GM13976 (cell line): Measurements from ENCODE around the gene SLC25A25.

Experiments
- DNase-seq: peaks from one replicate; pipeline ENCODE4 v3.0.0; 2012; ENCODE audit warnings: low spot score
- CTCF ChIP-seq: IDR thresholded peaks from 2 replicates; pipeline ENCODE4 v1.5.1; 2012; ENCODE audit warnings: borderline replicate concordance, mild to moderate bottlenecking; ENCODE audit not compliant: insufficient read depth; ENCODE audit errors: extremely low read depth, missing control alignments, control extremely low read depth
- in situ Hi-C: fragments of 300-500 bp; cut with MboI; formaldehyde crosslinking; loops from one replicate; pipeline ENCODE4 v1.12.0; 2022; ENCODE audit warnings: low sequenced_read_pairs, mixed read lengths, inconsistent platforms; ENCODE audit not compliant: unreplicated experiment

SLC25A25 gene

DNA sequence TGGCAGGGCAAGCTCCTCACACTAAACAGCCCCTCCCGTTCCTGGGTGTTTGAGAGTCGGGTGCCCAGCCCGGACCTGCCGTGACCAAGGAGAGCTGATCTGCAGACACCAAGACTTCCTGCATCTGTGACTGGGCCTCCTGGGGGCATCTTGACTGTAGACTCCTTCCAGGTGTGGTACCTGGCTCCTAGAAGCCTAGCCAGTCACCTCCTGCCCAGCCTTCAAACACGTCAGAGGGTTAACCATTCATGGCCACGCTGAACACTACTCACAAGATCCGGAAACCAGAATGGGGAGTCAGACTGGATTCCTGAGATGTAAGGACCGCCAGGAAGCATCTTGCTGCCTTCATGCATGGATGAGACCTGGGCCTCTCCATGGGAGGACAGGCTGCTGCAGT lies 77.5 kb downstream of the SLC25A25 start:
- in situ Hi-C loops, result no loop called here
- TF ChIP-seq CTCF, result no peak
- DNase-seq, result no peak

DNA sequence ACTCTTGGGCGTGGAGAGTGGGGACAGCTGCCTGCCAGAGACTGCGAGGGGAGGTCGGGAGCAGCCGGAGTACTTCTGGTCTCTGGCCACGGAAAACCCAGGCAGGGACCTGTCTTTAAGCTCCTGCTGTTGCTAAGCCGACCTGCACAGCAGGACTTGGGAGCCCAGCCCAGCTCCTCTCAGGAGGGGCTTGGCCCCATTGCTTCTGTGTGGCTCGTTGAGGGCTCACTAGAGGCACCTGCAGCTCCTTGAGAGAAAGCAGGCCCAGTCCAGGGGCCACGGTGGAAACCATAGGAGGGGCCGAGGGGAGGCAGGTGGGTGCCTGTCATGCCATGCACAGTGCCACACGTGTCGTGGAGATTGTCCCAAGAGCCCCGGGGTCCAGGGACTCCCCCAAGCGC lies 77.9 kb downstream of the SLC25A25 start:
- in situ Hi-C loops, result no loop called here
- no peak for DNase-seq
- no peak for TF ChIP-seq CTCF

- in situ Hi-C loops, result no loop called here
- DNase-seq, result no peak
- TF ChIP-seq CTCF, result no peak
These were observed 78.6 kb downstream of the SLC25A25 start for GRCh38 chr9:128146591-128147120.

DNA sequence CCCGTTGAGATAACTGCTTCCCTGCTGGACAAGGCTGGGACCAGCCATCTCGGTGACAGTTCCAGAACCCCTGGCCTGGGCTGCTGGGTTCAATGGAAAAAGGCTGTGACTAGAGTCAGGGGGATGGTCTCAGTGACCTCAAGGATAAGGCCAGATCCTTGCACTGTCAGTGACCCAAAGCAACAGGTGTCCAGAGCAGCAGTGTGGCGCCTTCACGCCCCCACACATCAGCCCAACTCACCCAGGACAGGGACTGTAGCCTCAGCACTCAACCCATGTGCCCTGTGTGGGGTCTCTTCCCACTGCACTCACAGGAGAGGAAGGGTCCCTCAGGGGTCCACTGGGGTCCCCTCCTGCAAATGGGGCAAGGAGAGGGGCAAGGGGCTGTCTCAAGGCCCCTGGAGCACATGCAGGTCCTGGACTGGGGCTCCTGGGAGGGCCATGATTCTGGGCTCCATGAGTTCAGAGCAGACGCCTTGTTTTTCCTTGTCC lies 80.5 kb downstream of the SLC25A25 start:
- TF ChIP-seq CTCF, result no peak
- in situ Hi-C loops, result no loop called here

DNA sequence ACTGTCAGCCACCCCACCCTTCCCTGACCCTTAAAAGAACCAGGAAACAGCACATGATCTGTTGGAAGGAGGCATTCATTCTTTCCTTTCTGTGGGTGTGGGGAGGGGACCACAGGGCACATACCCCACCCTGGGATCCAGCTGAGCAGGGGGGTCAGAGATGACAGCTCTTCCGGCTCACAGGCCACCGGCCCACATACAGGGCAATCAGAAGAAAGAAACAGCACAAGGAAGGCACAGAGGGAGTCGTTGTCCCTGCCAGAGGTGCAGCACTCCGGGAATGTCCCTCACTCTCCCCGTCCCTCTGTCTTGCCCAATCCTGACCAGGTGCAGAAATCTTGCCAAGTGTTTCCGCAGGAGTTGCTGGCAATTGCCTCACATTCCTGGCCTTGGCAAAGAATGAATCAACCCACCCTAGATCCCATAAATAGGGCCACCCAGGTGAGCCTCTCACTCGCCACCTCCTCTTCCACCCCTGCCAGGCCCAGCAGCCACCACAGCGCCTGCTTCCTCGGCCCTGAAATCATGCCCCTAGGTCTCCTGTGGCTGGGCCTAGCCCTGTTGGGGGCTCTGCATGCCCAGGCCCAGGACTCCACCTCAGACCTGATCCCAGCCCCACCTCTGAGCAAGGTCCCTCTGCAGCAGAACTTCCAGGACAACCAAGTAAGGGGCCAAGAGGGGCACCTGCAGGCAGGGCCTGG lies 81.1 kb downstream of the SLC25A25 start, which contains the start of gene LCN2:
LCN2 (plus strand) TSS at position 453 of the 701 bp plus-strand sequence; CDS start at position 526, 73 bp downstream.
- no peak for TF ChIP-seq CTCF
- in situ Hi-C loops, result no loop called here
- no peak for DNase-seq

More for the DNA sequence above, 80.5 kb downstream of the SLC25A25 start:
- no peak for DNase-seq

DNA sequence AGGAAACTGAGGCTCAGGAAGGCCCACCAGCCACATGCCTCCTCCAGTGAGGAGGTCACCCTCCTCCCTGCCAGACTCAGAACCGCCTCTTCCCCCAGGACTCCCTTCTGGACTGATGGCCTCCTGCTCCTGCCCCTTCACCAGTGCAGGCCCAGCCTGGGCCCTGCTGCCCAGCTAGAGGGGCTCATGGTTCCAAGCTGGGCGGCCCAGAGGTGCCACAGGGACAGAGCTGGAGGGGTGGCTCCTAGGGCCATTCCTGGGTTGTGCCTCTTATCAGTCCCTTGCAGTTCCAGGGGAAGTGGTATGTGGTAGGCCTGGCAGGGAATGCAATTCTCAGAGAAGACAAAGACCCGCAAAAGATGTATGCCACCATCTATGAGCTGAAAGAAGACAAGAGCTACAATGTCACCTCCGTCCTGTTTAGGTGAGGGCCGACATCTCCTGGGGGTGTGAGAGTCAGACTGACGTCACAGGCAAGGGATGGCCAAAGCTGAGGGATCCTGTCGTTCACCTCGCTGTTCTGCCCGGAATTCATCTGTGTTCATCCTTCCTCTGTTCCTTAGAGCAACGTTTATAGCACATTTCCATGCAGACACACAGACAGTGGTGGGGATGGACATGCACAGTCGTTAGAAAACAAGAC lies 82.0 kb downstream of the SLC25A25 start:
- in situ Hi-C loops, result no loop called here
- no peak for DNase-seq
- no peak for TF ChIP-seq CTCF
